EL (cell line): ENCODE measurements around the gene RSPRY1.
A peak's percentile ranks its signal among the peaks of the same experiment; 100 is the strongest.

Experiments used
- DNase-seq: peaks from one replicate; pipeline ENCODE4 v3.0.0-alpha.2; 2016

The RSPRY1 gene

GRCh38 chr16:57225978-57226377 is 39.8 kb downstream of the RSPRY1 start:
- DNase-seq, result no peak

- DNase-seq, result peak; percentile 24
These were observed 40.8 kb downstream of the RSPRY1 start for GRCh38 chr16:57226701-57227621.

GRCh38 chr16:57229079-57229478 is 43.0 kb downstream of the RSPRY1 start:
- DNase-seq, result no peak

GRCh38 chr16:57231821-57232350 is 45.8 kb downstream of the RSPRY1 start:
- DNase-seq, result no peak

- no peak for DNase-seq
These were observed 48.0 kb downstream of the RSPRY1 start for GRCh38 chr16:57233944-57234706.

GRCh38 chr16:57234707-57235092 is 48.6 kb downstream of the RSPRY1 start:
- no peak for DNase-seq

- DNase-seq, result peak; percentile 84
These were observed 49.2 kb downstream of the RSPRY1 start for GRCh38 chr16:57235128-57236021.

GRCh38 chr16:57236022-57236350 is 49.9 kb downstream of the RSPRY1 start:
- DNase-seq, result no peak

- no peak for DNase-seq
These were observed 52.6 kb downstream of the RSPRY1 start for GRCh38 chr16:57238682-57239081.

GRCh38 chr16:57239107-57239506 is 53.0 kb downstream of the RSPRY1 start:
- peak; percentile 6 for DNase-seq

- no peak for DNase-seq
These were observed 54.7 kb downstream of the RSPRY1 start for GRCh38 chr16:57240851-57241250.

GRCh38 chr16:57242650-57243049 is 56.5 kb downstream of the RSPRY1 start:
- no peak for DNase-seq

GRCh38 chr16:57244463-57244766 is 58.3 kb downstream of the RSPRY1 start:
- no peak for DNase-seq

GRCh38 chr16:57244767-57245471 is 58.8 kb downstream of the RSPRY1 start, which contains the start of gene ARL2BP:
TSS of gene ARL2BP (plus strand) at chr16:57245259. CDS start at chr16:57245368, 109 bp downstream.
- peak; percentile 98 for DNase-seq

- peak; percentile 27 for DNase-seq
These were observed 59.5 kb downstream of the RSPRY1 start for GRCh38 chr16:57245472-57246113.

GRCh38 chr16:57251352-57251751 is 65.2 kb downstream of the RSPRY1 start:
- no peak for DNase-seq

- no peak for DNase-seq
These were observed 66.1 kb downstream of the RSPRY1 start for GRCh38 chr16:57252148-57252721.

- DNase-seq, result no peak
These were observed 67.3 kb downstream of the RSPRY1 start for GRCh38 chr16:57253466-57253865.

- DNase-seq, result no peak
These were observed 69.7 kb downstream of the RSPRY1 start for GRCh38 chr16:57255686-57256415.

- DNase-seq, result no peak
These were observed 70.7 kb downstream of the RSPRY1 start for GRCh38 chr16:57256601-57257395.
